ENCODE results near the gene LINGO3.
"Not testable (repeated sequence)": the region's sequence is repeated elsewhere in the genome, so short reads cannot be mapped to it uniquely, and the experiment has no call there.

LINGO3 gene

GRCh38 chr19:2303211-2303798 lies 4.6 kb downstream of the LINGO3 start:
- no peak for DNase-seq

GRCh38 chr19:2302319-2303210 lies 5.4 kb downstream of the LINGO3 start:
- no peak for DNase-seq

- DNase-seq, result no peak
Observed at GRCh38 chr19:2300533-2300932, 7.4 kb downstream of the LINGO3 start.

- no peak for DNase-seq
Observed at GRCh38 chr19:2296141-2296540, 11.8 kb downstream of the LINGO3 start.

- no peak for DNase-seq
Observed at GRCh38 chr19:2294687-2295335, 13.1 kb downstream of the LINGO3 start.

DNA sequence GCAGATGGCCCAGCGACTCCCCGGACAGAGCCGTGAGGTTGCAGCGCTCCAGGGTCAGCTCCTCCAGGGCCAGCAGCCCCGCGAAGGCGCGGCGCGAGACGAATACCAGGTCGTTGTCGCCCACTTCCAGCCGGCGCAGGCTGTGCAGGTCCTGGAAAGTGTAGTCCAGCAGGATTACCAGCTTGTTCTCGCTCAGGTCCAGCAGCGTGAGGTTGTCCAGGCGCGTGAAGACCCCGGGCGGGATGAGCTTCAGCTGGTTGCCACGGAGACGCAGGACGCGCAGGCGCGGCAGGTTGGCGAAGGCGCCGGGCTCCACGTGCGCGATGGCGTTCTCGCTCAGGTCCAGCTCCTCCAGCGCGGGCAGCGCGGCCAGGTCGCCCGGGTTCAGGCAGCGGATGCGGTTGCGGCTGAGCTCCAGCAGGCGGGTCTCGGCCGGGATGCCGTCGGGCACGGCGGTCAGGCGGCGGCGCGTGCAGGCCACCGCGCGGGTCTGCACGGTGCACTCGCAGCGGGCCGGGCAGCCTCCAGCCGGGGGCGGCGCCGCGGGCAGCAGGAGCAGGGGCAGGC lies 16.7 kb downstream of the LINGO3 start:
- no peak for DNase-seq

DNA sequence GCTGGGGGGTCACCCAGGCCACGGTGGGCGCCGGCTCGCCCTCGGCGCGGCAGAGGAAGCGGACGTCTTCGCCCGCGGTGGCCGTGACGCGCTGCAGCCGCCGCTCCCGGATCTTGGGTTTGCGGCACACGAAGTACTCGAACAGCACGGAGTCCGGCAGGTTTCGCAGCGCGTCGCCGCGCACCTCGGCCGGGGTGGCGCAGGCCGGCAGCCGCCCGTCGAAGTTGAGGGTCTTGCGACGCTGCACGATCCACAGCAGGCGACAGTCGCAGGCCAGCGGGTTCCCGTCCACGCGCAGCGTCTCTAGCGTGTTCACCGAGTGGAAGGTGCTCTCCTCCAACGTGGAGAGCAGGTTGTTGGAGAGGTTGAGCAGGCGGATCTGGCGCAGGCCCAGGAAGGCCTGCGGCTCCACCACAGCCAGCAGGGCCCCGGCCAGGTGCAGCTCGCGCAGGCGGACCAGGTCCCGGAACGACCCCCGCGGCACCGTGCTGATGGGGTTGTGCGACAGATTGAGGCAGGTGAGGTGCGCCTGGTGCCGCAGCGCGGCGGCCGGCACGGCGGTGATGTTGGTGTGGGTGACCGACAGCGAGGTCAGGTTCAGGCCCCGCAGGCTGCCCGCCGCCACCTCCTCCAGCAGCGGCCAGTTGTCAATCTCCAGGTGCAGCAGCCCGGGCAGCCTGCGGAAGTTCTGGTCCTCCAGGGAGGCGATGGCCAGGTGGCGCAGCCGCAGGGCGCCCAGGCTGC lies 17.3 kb downstream of the LINGO3 start:
- DNase-seq, result no peak

DNA sequence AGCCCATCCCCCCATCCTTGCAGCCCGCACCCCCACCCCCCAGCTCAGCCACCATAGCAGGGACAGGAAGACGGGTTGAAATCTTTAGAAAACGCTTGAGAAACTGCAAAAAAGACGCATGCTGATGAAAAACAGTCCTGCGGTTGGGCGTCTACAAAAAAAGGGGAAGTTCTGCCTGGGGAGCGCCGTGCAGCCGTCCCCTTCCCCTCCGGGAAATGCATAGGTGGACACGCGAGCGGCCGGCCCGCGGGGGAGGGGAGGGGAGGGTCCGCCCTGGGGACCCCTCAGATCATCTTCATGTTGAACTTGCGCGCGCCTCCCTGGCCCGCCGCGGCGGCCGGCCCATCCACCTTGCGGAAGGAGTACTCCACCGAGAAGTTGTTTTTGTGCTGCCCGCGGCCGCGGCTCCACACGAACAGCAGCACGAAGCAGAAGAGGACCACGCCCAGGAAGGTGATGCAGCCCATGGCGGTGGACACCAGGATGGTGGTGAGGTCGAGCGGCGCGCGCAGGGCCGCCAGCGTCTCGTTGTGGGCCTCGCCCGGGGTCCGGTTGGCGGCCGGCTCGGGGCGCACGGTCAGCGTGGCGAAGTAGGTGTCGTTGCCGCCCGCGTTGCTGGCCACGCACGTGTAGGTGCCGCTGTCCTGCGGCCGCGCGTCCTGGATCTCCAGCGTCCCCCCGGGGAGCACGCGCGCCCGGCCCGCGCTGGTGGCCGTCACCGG lies 18.1 kb downstream of the LINGO3 start:
- no peak for DNase-seq

GRCh38 chr19:2288818-2289713 lies 18.9 kb downstream of the LINGO3 start:
- DNase-seq, result no peak

DNA sequence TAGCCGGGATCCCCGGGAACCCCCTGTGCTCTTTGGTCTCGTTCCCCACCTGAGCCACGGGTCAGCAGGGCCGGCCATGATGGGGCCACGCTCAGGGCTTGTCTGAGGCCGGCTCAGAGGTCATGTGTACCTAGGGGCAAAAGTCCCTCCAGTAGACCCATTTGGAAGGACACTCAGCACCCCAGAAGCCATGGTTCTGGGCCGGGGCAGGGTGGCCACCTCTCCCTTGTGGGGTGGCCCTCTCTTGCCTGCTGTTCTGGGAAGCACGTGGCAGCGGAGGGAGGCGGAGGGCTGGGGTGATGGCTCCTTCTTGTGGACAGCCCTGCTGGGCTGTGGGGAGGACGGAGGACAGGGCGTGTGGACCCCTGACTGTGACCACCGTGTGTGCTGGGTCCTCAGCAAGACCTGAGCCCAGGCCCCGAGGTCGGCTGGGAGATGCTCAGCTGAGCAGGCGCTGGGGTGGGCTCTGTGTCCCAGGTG lies 19.6 kb downstream of the LINGO3 start:
- DNase-seq, result no peak

DNA sequence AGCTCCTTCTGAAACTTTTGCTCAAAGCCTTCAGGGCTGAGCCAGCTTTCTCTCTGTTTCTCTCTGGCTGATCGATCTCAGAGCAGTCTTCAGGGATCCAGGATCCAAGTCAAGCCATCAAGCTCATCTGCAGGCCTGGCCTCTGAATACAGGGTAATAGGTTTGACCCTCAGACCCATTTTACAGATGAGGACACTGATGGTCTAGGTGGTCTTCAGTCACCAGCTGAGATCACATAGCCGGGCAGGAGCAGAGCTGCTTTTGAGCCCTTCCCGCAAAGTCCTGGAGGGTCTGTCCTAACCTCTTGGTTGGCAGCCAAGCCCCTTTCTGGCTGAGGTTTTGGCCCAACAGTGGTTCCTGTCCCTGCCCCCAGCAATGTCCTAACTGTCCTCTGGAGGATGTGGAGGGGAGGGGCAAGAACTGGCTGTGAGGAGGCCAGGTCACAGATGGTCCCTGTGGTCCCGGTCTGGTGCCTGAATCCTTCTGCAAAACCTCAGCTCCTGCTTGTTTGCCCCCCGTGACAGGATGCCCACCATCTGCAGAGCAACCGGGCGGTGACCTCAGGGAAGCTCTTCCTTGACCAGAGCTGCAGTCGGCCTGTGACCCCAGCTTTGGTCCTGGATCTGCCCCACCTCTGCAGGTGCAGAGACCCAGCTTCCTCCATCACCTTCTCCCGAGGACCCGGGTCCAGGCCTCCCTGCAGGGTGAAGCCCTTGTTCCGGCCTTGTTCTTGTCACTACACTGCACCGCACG lies 20.2 kb downstream of the LINGO3 start:
- no peak for DNase-seq

GRCh38 chr19:2286402-2287140 lies 21.4 kb downstream of the LINGO3 start:
- no peak for DNase-seq

- no peak for DNase-seq
Observed at GRCh38 chr19:2283835-2284507, 24.0 kb downstream of the LINGO3 start.

- no peak for DNase-seq
Observed at GRCh38 chr19:2282862-2283237, 25.1 kb downstream of the LINGO3 start.

DNA sequence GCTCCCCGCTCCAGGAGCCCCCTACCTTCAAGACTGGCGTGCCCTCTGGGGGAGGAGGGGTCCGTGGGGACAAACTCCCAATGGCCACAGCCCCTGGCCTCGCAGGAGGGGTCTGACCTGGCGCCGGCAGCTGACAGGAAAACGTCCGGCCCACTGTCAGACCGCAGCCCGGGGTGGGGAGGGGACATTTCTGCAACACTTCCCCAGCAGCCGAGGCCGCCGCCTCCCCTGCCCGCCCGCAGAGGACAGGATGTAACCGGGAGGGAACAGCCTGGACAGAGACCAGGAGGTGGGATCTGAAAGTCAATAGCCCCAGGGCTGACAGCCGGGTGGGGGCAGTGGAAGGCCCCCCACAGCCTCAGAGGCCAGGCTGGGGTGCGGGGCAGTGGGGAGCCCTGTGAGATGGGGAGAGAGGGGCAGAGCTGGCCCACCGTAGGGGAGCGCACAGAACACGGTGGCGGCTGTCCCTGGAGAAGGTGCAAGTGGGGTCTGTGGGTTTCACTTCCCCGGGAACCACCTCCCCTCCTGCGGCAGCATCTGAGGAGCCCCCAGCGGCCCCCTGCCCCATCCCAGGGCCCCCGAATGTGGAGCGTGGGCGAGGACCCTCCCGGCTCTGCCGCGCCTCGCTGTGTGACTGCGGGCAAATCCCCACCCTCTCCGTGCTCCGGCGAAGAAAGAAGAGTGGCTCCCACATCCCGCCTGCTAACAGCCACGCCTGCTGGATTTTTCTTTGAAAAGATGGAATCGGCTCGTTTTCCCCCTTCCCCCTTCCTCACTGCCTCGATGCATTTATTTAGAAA lies 25.7 kb downstream of the LINGO3 start, which contains the start of gene PEAK3:
Gene PEAK3 (minus strand): TSS at position 114 of the 800 bp plus-strand sequence. CDS start 1,244 bp downstream, outside the sequence.
- no peak for DNase-seq

- DNase-seq, result not testable (repeated sequence)
Observed at GRCh38 chr19:2281265-2282061, 26.5 kb downstream of the LINGO3 start.
